Common myeloid progenitor, CD34-positive (primary cell): ENCODE results near the gene GRHL3.

ENCODE experiments used
- CTCF ChIA-PET: fragments of 350-600 bp; sonication (Branson Sonifier 250); formaldehyde crosslinking; loops from one replicate; lab custom pipeline; 2021; ENCODE audit warnings: antibody characterized with exemption; lab: Charles Lee
- POLR2A ChIA-PET: fragments of 350-600 bp; sonication (Branson Sonifier 250); formaldehyde crosslinking; loops from one replicate; lab custom pipeline; 2021; ENCODE audit warnings: antibody characterized with exemption; lab: Charles Lee
- DNase-seq, 3 donors: peaks; one replicate each; pipeline versions ENCODE4 v3.0.0 to v3.0.0-alpha.2; 2013
- H3K27ac ChIP-seq, 2 experiments: 1 replicate in 1 of 2; 2 replicates in 1 of 2; pipeline ENCODE4 v1.7.0; 2013; ENCODE audit warnings: inconsistent platforms in 2 of 2, low read length in 2 of 2, mild to moderate bottlenecking in 2 of 2, low read depth in 1 of 2, moderate library complexity in 1 of 2; ENCODE audit not compliant: severe bottlenecking in 2 of 2, insufficient read depth in 1 of 2, poor library complexity in 1 of 2
- H3K27me3 ChIP-seq, 5 experiments: replicated peaks in 2 of 5; 1 replicate in 3 of 5; 2 replicates in 2 of 5; pipeline versions ENCODE4 v1.6.1 to v1.7.0; 2013; ENCODE audit warnings: low read length in 4 of 5, mild to moderate bottlenecking in 2 of 5, moderate library complexity in 2 of 5, inconsistent platforms in 1 of 5; ENCODE audit not compliant: insufficient read depth in 5 of 5, control insufficient read depth in 4 of 5
- H3K36me3 ChIP-seq, 4 experiments: 1 replicate in 2 of 4; 2 replicates in 2 of 4; pipeline versions ENCODE4 v1.6.1 to v1.7.0; 2013; ENCODE audit warnings: low read length in 3 of 4, control low read depth in 1 of 4, mild to moderate bottlenecking in 1 of 4; ENCODE audit not compliant: control insufficient read depth in 4 of 4, insufficient read depth in 4 of 4
- H3K4me1 ChIP-seq, 4 experiments: 1 replicate in 3 of 4; 2 replicates in 1 of 4; pipeline versions ENCODE4 v1.6.1 to v1.7.1; 2013; ENCODE audit warnings: low read length in 3 of 4, mild to moderate bottlenecking in 3 of 4, control low read depth in 1 of 4, inconsistent platforms in 1 of 4, moderate library complexity in 1 of 4; ENCODE audit not compliant: control insufficient read depth in 4 of 4, insufficient read depth in 4 of 4; ENCODE audit errors: control extremely low read depth in 1 of 4
- H3K4me3 ChIP-seq, 7 experiments: 1 replicate in 4 of 7; 2 replicates in 3 of 7; pipeline versions ENCODE4 v1.5.1 to v1.7.0; 2013; ENCODE audit warnings: mild to moderate bottlenecking in 7 of 7, low read length in 6 of 7, moderate library complexity in 6 of 7, inconsistent platforms in 2 of 7, low read depth in 2 of 7, control low read depth in 1 of 7; ENCODE audit not compliant: insufficient read depth in 4 of 7, control insufficient read depth in 1 of 7; ENCODE audit errors: extremely low read depth in 1 of 7
- H3K9me3 ChIP-seq, 5 experiments: 1 replicate in 4 of 5; 2 replicates in 1 of 5; pipeline versions ENCODE4 v1.6.1 to v1.7.1; 2013; ENCODE audit warnings: low read length in 4 of 5, mild to moderate bottlenecking in 2 of 5, inconsistent platforms in 1 of 5, low read depth in 1 of 5, moderate library complexity in 1 of 5; ENCODE audit not compliant: control insufficient read depth in 4 of 5, insufficient read depth in 2 of 5; ENCODE audit errors: control extremely low read depth in 1 of 5
- WGBS: methylation state at CpG from one replicate; pipeline ENCODE4 v1.1.5; 2013; ENCODE audit not compliant: insufficient coverage; 5-methylcytosine and 5-hydroxymethylcytosine counted together

Gene GRHL3

GRCh38 chr1:24374891-24375786 is 56.0 kb downstream of the GRHL3 start:
- Histone ChIP-seq H3K27ac (no peak overlapping the region), H3K4me1 (no peaks in the 10 kb centered on the region), H3K4me3 (no peak overlapping the region), H3K36me3 (peaks cover 0 to 5% (median under 1%) of the 10 kb centered on the region in 4 experiments), H3K27me3 (no peaks in the 10 kb centered on the region), H3K9me3 (no peaks in the 10 kb centered on the region)
- ChIA-PET POLR2A (no interaction called here), CTCF (no interaction called here)
- no peak for DNase-seq
- 100% methylated on average over 13 of the region's 13 CpGs for whole genome bisulfite sequencing

- no peaks in the 10 kb centered on the region for H3K9me3 ChIP-seq
- WGBS: 96% methylated on average over 7 of the region's 8 CpGs
- CTCF ChIA-PET: interaction anchor here (1.0 to 4.1 kb wide), 2 partner anchors 12 to 181 kb away, joined by 3 to 24 read pairs; no protein-coding TSS in a partner anchor
- H3K4me3 ChIP-seq: no peak overlapping the region
- POLR2A ChIA-PET: no interaction called here
- H3K36me3 ChIP-seq: peaks cover 0 to 5% (median 2%) of the 10 kb centered on the region in 4 experiments
- no peaks in the 10 kb centered on the region for H3K27me3 ChIP-seq
- H3K4me1 ChIP-seq: no peaks in the 10 kb centered on the region
- no peak for DNase-seq
- no peak overlapping the region for H3K27ac ChIP-seq
Measured at GRCh38 chr1:24379733-24380315, 60.7 kb downstream of the GRHL3 start.

GRCh38 chr1:24380508-24380907 is 61.4 kb downstream of the GRHL3 start:
- Histone ChIP-seq H3K27me3 (no peaks in the 10 kb centered on the region), H3K27ac (no peak overlapping the region), H3K9me3 (no peaks in the 10 kb centered on the region), H3K4me1 (no peaks in the 10 kb centered on the region), H3K36me3 (peaks cover 0 to 5% (median 2%) of the 10 kb centered on the region in 4 experiments), H3K4me3 (no peak overlapping the region)
- ChIA-PET POLR2A (no interaction called here), CTCF (interaction anchor here (1.0 to 4.1 kb wide), 2 partner anchors 11 to 182 kb away, joined by 3 to 24 read pairs; no protein-coding TSS in a partner anchor)
- DNase-seq: no peak
- WGBS: 100% methylated on average over 4 of the region's 5 CpGs

GRCh38 chr1:24381256-24381655 is 62.1 kb downstream of the GRHL3 start:
- no peak for DNase-seq
- POLR2A ChIA-PET: interaction anchor here (0.6 kb wide), 1 partner anchor 493 kb away, joined by 3 read pairs; no protein-coding TSS in a partner anchor
- Histone ChIP-seq H3K9me3 (no peaks in the 10 kb centered on the region), H3K27me3 (no peaks in the 10 kb centered on the region), H3K27ac (no peak overlapping the region), H3K4me3 (no peak overlapping the region), H3K36me3 (peaks cover 0 to 5% (median 2%) of the 10 kb centered on the region in 4 experiments), H3K4me1 (no peaks in the 10 kb centered on the region)
- WGBS: no CpG with 5 or more reads among the region's 2 CpGs
- CTCF ChIA-PET: interaction anchor here (4.1 to 5.5 kb wide), 2 partner anchors 10 to 182 kb away, joined by 24 to 53 read pairs; no protein-coding TSS in a partner anchor

GRCh38 chr1:24382165-24382577 is 63.0 kb downstream of the GRHL3 start:
- no peak overlapping the region for H3K4me3 ChIP-seq
- ChIA-PET CTCF (interaction anchor here (4.1 to 5.5 kb wide), 2 partner anchors 9 to 182 kb away, joined by 24 to 53 read pairs; no protein-coding TSS in a partner anchor), POLR2A (interaction anchor here (0.7 kb wide), 1 partner anchor 122 kb away, joined by 3 read pairs; no protein-coding TSS in a partner anchor)
- H3K27me3 ChIP-seq: no peaks in the 10 kb centered on the region
- WGBS: 84% methylated on average over 7 of the region's 8 CpGs
- peaks cover 0 to 5% (median 2%) of the 10 kb centered on the region in 4 experiments for H3K36me3 ChIP-seq
- no peaks in the 10 kb centered on the region for H3K4me1 ChIP-seq
- no peaks in the 10 kb centered on the region for H3K9me3 ChIP-seq
- H3K27ac ChIP-seq: no peak overlapping the region
- no peak for DNase-seq

- no peaks in the 10 kb centered on the region for H3K4me1 ChIP-seq
- H3K4me3 ChIP-seq: no peak overlapping the region
- no peaks in the 10 kb centered on the region for H3K27me3 ChIP-seq
- WGBS: no CpG with 5 or more reads among the region's 2 CpGs
- POLR2A ChIA-PET: no interaction called here
- no peak overlapping the region for H3K27ac ChIP-seq
- H3K36me3 ChIP-seq: peaks cover 0 to 4% (median 1%) of the 10 kb centered on the region in 4 experiments
- DNase-seq: no peak
- H3K9me3 ChIP-seq: no peaks in the 10 kb centered on the region
- CTCF ChIA-PET: interaction anchor here (5.5 kb wide), 1 partner anchor 184 kb away, joined by 53 read pairs; no protein-coding TSS in a partner anchor
Measured at GRCh38 chr1:24383381-24383940, 64.3 kb downstream of the GRHL3 start.
